ENCODE data around the gene GTPBP3. TPM values are rescaled to one million over a fixed set of nuclear protein-coding genes. Genes with fewer than 3 reads are reported as not detected.

Gene GTPBP3
- total RNA-seq, 1 experiment from 2014 or later: 62.9 TPM

DNA sequence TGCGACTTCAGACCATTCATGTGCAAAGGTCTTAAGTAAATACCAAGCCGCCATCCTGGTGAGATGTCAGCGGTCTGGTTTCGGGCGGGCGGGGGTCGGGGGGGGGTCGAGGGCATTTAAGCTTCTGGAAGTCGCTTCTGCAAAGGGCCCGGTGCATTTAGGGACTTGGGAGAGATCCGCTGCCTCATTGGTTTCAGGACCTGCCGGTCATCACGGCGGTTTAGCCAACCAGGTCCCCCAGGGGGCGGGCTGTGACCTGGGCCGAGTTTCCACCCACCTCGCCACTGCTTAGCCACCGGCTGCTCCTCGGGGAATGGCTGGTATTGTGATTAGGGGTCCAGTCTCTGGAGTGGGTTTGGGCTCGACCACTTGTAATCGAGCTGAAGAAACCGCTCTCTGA is 47.9 kb upstream of the GTPBP3 start:
- Mint-ChIP-seq H3K27me3 (ENCODE audit: low read depth) (peaks cover 2% of the 10 kb centered on the region; the same call in 1 of the 2 replicates), H3K4me1 (peaks cover 5 to 21% of the 10 kb centered on the region in 2 experiments; a peak in 2 of 4 replicates), H3K4me3 (no peak overlapping the region; a peak in 2 of 5 replicates), H3K9me3 (no peaks in the 10 kb centered on the region), H3K27ac (no peak overlapping the region; a peak in 1 of 7 replicates), H3K36me3 (ENCODE audit: insufficient read depth in 1 of 3, low read depth in 3 of 3) (peaks cover 9 to 12% (median 11%) of the 10 kb centered on the region in 3 experiments; a peak in 6 of 7 replicates)
- no peak overlapping the region for H3K23ac ChIP-seq (ENCODE audit: insufficient read length, low read depth, low read length)
- H2BK5ac ChIP-seq (ENCODE audit: insufficient read length, low read length): no peak overlapping the region
- H3K9ac ChIP-seq (ENCODE audit: extremely low read depth, insufficient read length, low read length): no peak overlapping the region
- H2BK12ac ChIP-seq (ENCODE audit: insufficient read length, low read depth, low read length): no peak overlapping the region
- DNase-seq: peak; percentile 91
- H4K20me1 ChIP-seq (ENCODE audit: control insufficient read depth, insufficient read depth, insufficient read length): no peaks in the 10 kb centered on the region
- H3K14ac ChIP-seq (ENCODE audit: insufficient read depth, low read length): no peak overlapping the region
- H3K23me2 ChIP-seq (ENCODE audit: insufficient read length, low read depth, low read length, poor library complexity, severe bottlenecking): no peaks in the 10 kb centered on the region
- H2BK120ac ChIP-seq (ENCODE audit: low read depth, low read length, poor library complexity, severe bottlenecking): no peak overlapping the region
- no peak overlapping the region for H3K27ac ChIP-seq (ENCODE audit: insufficient read length, low read depth, low read length)
- no CpG with 5 or more reads among the region's 22 CpGs for WGBS (ENCODE audit: extremely low coverage, insufficient read length, low lambda C conversion rate)
- H3K79me1 ChIP-seq (ENCODE audit: insufficient read depth, low read depth, low read length, poor library complexity, severe bottlenecking): no peaks in the 10 kb centered on the region
- no peak overlapping the region for H2AFZ ChIP-seq (ENCODE audit: low read length)
- no peak overlapping the region for H2BK15ac ChIP-seq (ENCODE audit: low read depth, low read length)
- H2BK20ac ChIP-seq (ENCODE audit: low read depth, low read length, poor library complexity, severe bottlenecking): no peak overlapping the region
- no peak overlapping the region for H3K4ac ChIP-seq (ENCODE audit: low read depth, low read length)
- no peak overlapping the region for H2AK5ac ChIP-seq (ENCODE audit: insufficient read length, low read length)
- no peak overlapping the region for H3K18ac ChIP-seq (ENCODE audit: insufficient read length, low read depth, low read length)
- TF ChIP-seq, protein P1, sequence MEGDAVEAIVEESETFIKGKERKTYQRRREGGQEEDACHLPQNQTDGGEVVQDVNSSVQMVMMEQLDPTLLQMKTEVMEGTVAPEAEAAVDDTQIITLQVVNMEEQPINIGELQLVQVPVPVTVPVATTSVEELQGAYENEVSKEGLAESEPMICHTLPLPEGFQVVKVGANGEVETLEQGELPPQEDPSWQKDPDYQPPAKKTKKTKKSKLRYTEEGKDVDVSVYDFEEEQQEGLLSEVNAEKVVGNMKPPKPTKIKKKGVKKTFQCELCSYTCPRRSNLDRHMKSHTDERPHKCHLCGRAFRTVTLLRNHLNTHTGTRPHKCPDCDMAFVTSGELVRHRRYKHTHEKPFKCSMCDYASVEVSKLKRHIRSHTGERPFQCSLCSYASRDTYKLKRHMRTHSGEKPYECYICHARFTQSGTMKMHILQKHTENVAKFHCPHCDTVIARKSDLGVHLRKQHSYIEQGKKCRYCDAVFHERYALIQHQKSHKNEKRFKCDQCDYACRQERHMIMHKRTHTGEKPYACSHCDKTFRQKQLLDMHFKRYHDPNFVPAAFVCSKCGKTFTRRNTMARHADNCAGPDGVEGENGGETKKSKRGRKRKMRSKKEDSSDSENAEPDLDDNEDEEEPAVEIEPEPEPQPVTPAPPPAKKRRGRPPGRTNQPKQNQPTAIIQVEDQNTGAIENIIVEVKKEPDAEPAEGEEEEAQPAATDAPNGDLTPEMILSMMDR (conservative IDR thresholded peaks at IDR 0.05): no peak
- H4K5ac ChIP-seq (ENCODE audit: insufficient read length, low read depth, low read length): no peak overlapping the region
- no peaks in the 10 kb centered on the region for H3K27me3 ChIP-seq (ENCODE audit: insufficient read depth, low read length)
- no peaks in the 10 kb centered on the region for H3K4me1 ChIP-seq (ENCODE audit: insufficient read depth, low read length)
- no peak overlapping the region for H4K8ac ChIP-seq (replicated peaks; ENCODE audit: insufficient read length, low read depth, low read length)
- H3K9me3 ChIP-seq (ENCODE audit: control insufficient read depth, low read depth, low read length): no peaks in the 10 kb centered on the region
- no peak overlapping the region for H3K4me2 ChIP-seq (ENCODE audit: insufficient read depth, insufficient read length, low read length)
- H3K56ac ChIP-seq (ENCODE audit: insufficient read length, low read depth, low read length): no peak overlapping the region
- H4K91ac ChIP-seq (ENCODE audit: insufficient read length, low read depth, low read length): no peak overlapping the region
- no peaks in the 10 kb centered on the region for H3K79me2 ChIP-seq (ENCODE audit: insufficient read depth, low read length)
- H3T11ph ChIP-seq (ENCODE audit: low read length): no peak overlapping the region

Measured in H9 (cell line).